Neural cell (in vitro differentiated cells): ENCODE data around the gene ROBO4.

Source experiments
- EP300 ChIP-seq: fragments of 450-650 bp; conservative IDR thresholded peaks from 2 replicates; pipeline ENCODE4 v1.6.1; 2014; ENCODE audit warnings: antibody characterized with exemption, mild to moderate bottlenecking, moderate library complexity; ENCODE audit not compliant: poor library complexity, severe bottlenecking
- EZH2 ChIP-seq: fragments of 200-600, 300-800 bp; shearing (Covaris generic), sonication (generic); IDR thresholded peaks from 2 replicates; pipeline ENCODE4 v1.6.1; 2014; ENCODE audit warnings: antibody characterized with exemption, low read length, borderline replicate concordance, mild to moderate bottlenecking; ENCODE audit not compliant: insufficient read depth, poor library complexity, severe bottlenecking
- TF ChIP-seq, protein P1 (sequence below): fragments of 450-650 bp; IDR thresholded peaks from 2 replicates; pipeline ENCODE4 v1.5.1; 2014; ENCODE audit warnings: antibody characterized with exemption, mild to moderate bottlenecking, moderate library complexity; ENCODE audit not compliant: poor library complexity, severe bottlenecking

DNA sequence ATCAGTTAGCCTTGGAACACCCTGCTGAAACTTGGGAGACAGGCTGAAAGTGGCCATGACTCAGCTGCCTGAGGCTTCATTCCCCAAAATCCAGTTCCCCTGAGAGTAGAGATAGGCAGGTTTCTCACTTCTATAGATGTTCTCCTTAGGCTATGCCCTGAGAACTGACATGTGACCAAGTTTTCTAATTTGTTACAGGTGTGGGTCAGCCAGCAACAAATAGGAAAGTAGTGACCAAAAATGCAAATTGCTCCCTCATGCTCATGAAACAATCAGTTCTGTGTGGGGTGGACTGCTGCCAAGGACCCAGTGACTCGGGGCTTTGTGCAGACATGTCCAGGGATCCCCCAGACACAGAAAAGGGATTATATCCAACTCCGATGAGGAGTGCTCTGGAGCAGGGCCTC, 49.1 kb upstream of the ROBO4 start:
- TF ChIP-seq EZH2 (no peak), EP300 (no peak)
- TF ChIP-seq, protein P1, sequence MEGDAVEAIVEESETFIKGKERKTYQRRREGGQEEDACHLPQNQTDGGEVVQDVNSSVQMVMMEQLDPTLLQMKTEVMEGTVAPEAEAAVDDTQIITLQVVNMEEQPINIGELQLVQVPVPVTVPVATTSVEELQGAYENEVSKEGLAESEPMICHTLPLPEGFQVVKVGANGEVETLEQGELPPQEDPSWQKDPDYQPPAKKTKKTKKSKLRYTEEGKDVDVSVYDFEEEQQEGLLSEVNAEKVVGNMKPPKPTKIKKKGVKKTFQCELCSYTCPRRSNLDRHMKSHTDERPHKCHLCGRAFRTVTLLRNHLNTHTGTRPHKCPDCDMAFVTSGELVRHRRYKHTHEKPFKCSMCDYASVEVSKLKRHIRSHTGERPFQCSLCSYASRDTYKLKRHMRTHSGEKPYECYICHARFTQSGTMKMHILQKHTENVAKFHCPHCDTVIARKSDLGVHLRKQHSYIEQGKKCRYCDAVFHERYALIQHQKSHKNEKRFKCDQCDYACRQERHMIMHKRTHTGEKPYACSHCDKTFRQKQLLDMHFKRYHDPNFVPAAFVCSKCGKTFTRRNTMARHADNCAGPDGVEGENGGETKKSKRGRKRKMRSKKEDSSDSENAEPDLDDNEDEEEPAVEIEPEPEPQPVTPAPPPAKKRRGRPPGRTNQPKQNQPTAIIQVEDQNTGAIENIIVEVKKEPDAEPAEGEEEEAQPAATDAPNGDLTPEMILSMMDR, result no peak
